Measurements from ENCODE around the gene WNT10A.

WNT10A gene

DNA sequence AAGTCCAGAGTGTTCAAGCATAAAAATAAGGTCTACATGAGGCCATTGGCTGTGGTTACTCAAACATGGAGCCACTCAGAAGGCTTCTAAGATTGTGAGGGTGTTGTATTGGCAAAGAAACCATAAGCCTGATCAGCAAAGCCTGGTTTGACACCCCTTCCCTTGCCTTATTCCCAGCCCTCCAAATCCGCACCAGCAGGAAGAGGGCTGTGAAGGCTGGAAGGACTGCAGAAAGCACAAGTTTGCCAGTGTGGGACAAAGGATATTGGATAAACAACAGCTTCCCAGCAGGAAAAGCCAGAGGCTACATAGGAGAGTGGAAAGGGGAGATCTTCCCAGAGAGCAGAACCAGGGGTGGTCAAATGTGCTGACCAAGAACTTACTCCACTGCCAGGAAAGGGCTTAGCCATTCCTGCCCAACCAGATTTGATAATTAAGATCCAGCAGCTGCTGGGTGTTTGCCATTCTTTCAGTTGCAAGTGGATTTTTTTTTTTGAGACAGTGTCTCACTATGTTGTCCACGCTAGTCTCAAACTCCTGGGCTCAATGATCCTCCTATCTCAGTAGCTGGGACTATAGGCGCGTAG lies 47.5 kb upstream of the WNT10A start:
- Histone ChIP-seq H3K9me3 (ENCODE audit: control insufficient read depth, insufficient read depth, low read depth, low read length) (no peaks in the 10 kb centered on the region), H3K36me3 (ENCODE audit: control insufficient read depth in 2 of 2, insufficient read depth in 1 of 2, low read length in 2 of 2) (no peaks in the 10 kb centered on the region), H3K4me3 (ENCODE audit: low read depth, low read length) (no peak overlapping the region), H3K4me1 (ENCODE audit: control insufficient read depth, insufficient read depth, low read length) (peaks cover 13% of the 10 kb centered on the region), H3K27ac (ENCODE audit: extremely low read depth, low read depth, low read length) (no peak overlapping the region)
- ChIA-PET POLR2A (no interaction called here), CTCF (interaction anchor here (0.5 to 1.2 kb wide), 5 partner anchors 15 to 123 kb away, joined by 3 to 5 read pairs (median 3); partner anchors contain the start of gene TTLL4)
- peak; percentile 75 for TF ChIP-seq ZIC2 (tag by site-specific recombination; IDR thresholded peaks at IDR 0.05)
- no peak for TF ChIP-seq ZBTB20 (tag by site-specific recombination; IDR thresholded peaks at IDR 0.05)

GRCh38 chr2:218834685-218835084 lies 46.0 kb upstream of the WNT10A start:
- Histone ChIP-seq H3K4me3 (ENCODE audit: low read depth, low read length) (no peak overlapping the region), H3K9me3 (ENCODE audit: control insufficient read depth, insufficient read depth, low read depth, low read length) (no peaks in the 10 kb centered on the region), H3K27ac (ENCODE audit: extremely low read depth, low read depth, low read length) (no peak overlapping the region), H3K36me3 (ENCODE audit: control insufficient read depth in 2 of 2, insufficient read depth in 1 of 2, low read length in 2 of 2) (no peaks in the 10 kb centered on the region), H3K4me1 (ENCODE audit: control insufficient read depth, insufficient read depth, low read length) (peaks cover 13% of the 10 kb centered on the region)
- TF ChIP-seq ZNF146 (tag by site-specific recombination; IDR thresholded peaks at IDR 0.05) (no peak), SCRT2 (tag by site-specific recombination; IDR thresholded peaks at IDR 0.05) (no peak), GLIS1 (tag by site-specific recombination; IDR thresholded peaks at IDR 0.05) (0 out of 2 replicates have a peak, but pooled peaks have one; percentile 21), ZBTB10 (tag by site-specific recombination; IDR thresholded peaks at IDR 0.05) (no peak), OSR2 (tag by site-specific recombination; IDR thresholded peaks at IDR 0.05) (no peak), ZNF621 (tag by site-specific recombination; IDR thresholded peaks at IDR 0.05) (no peak), ZNF747 (tag by site-specific recombination; IDR thresholded peaks at IDR 0.05) (no peak), ZNF121 (tag by site-specific recombination; IDR thresholded peaks at IDR 0.05) (no peak), MYNN (tag by site-specific recombination; IDR thresholded peaks at IDR 0.05; ENCODE audit: borderline replicate concordance) (no peak), ZNF830 (tag by site-specific recombination; IDR thresholded peaks at IDR 0.05; ENCODE audit: low read depth) (no peak), SP7 (tag by site-specific recombination; IDR thresholded peaks at IDR 0.05) (0 out of 2 replicates have a peak, but pooled peaks have one; percentile 11), ZSCAN16 (tag by site-specific recombination; IDR thresholded peaks at IDR 0.05) (no peak), ZBTB21 (tag by site-specific recombination; IDR thresholded peaks at IDR 0.05) (no peak), ZNF600 (tag by site-specific recombination; IDR thresholded peaks at IDR 0.05) (no peak), REST (tag by site-specific recombination; IDR thresholded peaks at IDR 0.05) (no peak), ZNF350 (tag by site-specific recombination; IDR thresholded peaks at IDR 0.05) (no peak), ZNF394 (tag by site-specific recombination; IDR thresholded peaks at IDR 0.05; ENCODE audit: borderline replicate concordance) (no peak), ZNF175 (tag by site-specific recombination; IDR thresholded peaks at IDR 0.05) (no peak), ZNF791 (tag by site-specific recombination; IDR thresholded peaks at IDR 0.05) (no peak), ZIC2 (tag by site-specific recombination; IDR thresholded peaks at IDR 0.05) (peak; percentile 62)
- TF ChIP-seq, protein P1, sequence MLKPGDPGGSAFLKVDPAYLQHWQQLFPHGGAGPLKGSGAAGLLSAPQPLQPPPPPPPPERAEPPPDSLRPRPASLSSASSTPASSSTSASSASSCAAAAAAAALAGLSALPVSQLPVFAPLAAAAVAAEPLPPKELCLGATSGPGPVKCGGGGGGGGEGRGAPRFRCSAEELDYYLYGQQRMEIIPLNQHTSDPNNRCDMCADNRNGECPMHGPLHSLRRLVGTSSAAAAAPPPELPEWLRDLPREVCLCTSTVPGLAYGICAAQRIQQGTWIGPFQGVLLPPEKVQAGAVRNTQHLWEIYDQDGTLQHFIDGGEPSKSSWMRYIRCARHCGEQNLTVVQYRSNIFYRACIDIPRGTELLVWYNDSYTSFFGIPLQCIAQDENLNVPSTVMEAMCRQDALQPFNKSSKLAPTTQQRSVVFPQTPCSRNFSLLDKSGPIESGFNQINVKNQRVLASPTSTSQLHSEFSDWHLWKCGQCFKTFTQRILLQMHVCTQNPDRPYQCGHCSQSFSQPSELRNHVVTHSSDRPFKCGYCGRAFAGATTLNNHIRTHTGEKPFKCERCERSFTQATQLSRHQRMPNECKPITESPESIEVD (tag by site-specific recombination; IDR thresholded peaks at IDR 0.05) = no peak
- TF ChIP-seq, protein P2, sequence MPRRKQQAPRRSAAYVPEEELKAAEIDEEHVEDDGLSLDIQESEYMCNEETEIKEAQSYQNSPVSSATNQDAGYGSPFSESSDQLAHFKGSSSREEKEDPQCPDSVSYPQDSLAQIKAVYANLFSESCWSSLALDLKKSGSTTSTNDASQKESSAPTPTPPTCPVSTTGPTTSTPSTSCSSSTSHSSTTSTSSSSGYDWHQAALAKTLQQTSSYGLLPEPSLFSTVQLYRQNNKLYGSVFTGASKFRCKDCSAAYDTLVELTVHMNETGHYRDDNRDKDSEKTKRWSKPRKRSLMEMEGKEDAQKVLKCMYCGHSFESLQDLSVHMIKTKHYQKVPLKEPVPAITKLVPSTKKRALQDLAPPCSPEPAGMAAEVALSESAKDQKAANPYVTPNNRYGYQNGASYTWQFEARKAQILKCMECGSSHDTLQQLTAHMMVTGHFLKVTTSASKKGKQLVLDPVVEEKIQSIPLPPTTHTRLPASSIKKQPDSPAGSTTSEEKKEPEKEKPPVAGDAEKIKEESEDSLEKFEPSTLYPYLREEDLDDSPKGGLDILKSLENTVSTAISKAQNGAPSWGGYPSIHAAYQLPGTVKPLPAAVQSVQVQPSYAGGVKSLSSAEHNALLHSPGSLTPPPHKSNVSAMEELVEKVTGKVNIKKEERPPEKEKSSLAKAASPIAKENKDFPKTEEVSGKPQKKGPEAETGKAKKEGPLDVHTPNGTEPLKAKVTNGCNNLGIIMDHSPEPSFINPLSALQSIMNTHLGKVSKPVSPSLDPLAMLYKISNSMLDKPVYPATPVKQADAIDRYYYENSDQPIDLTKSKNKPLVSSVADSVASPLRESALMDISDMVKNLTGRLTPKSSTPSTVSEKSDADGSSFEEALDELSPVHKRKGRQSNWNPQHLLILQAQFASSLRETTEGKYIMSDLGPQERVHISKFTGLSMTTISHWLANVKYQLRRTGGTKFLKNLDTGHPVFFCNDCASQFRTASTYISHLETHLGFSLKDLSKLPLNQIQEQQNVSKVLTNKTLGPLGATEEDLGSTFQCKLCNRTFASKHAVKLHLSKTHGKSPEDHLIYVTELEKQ (tag by site-specific recombination; IDR thresholded peaks at IDR 0.05; ENCODE audit: borderline replicate concordance) = no peak
- CTCF ChIA-PET = interaction anchor here (0.7 to 1.2 kb wide), 2 partner anchors 13 to 54 kb away, joined by 3 to 5 read pairs; no protein-coding TSS in a partner anchor
- POLR2A ChIA-PET = interaction anchor here (0.5 kb wide), 1 partner anchor 595 kb away, joined by 4 read pairs; no protein-coding TSS in a partner anchor
